H1 (cell line): ENCODE measurements around the gene CAPN10. TPM values are rescaled to one million over a fixed set of nuclear protein-coding genes. Genes with fewer than 3 reads are reported as not detected.

Experiments
- CHD1 ChIP-seq: IDR thresholded peaks from 2 replicates; pipeline ENCODE4 v1.6.1; 2012; ENCODE audit warnings: low read depth, low read length, improper control_type of control experiment
- SIN3A ChIP-seq, 2 experiments: IDR thresholded peaks in 1 of 2; conservative IDR thresholded peaks in 1 of 2; 2 replicates each; pipeline ENCODE4 v1.6.1; 2011 to 2012; ENCODE audit warnings: low read length in 2 of 2, improper control_type of control experiment in 1 of 2, low read depth in 1 of 2, mild to moderate bottlenecking in 1 of 2
- SUZ12 ChIP-seq: fragments of 200-600 bp; sonication (generic); IDR thresholded peaks from 2 replicates; pipeline ENCODE4 v1.6.1; 2012; ENCODE audit warnings: mild to moderate bottlenecking, inconsistent platforms, low read length, moderate library complexity, mixed read lengths
- polyA plus RNA-seq, 7 experiments: library from polyadenylated mRNA; depleted of rRNA in 3 of 7; stranded (reverse) in 5 of 7; unstranded in 2 of 7; fragments of >200 nt in 5 of 7; fragments of 200-250 nt in 2 of 7; gene quantifications; 1 replicate in 5 of 7; 2 replicates in 1 of 7; 4 replicates in 1 of 7; pipeline versions ENCODE4 v1.2.1 to v1.2.3, GENCODE V29; 2011 to 2013; ENCODE audit warnings: missing spikeins in 2 of 7, mixed read lengths in 2 of 7
- total RNA-seq: library from RNA; stranded (reverse); fragmentation: NEBNext Ultra II Directional; extraction: Animal tissue kit (Norgen Biotek cat#: 25700); gene quantifications from 2 replicates; pipeline ENCODE4 v1.2.1, GENCODE V29; 2021
- TF ChIP-seq, protein P1 (sequence below): IDR thresholded peaks from 2 replicates; pipeline ENCODE4 v1.6.1; 2012; ENCODE audit warnings: low read length, inconsistent platforms

CAPN10 gene
- total and polyA plus RNA-seq, 2 of the 8 experiments (the other 6 are each of a cell fraction or from before 2014, with no cell fraction given) = 30.7 to 39.8 TPM

DNA sequence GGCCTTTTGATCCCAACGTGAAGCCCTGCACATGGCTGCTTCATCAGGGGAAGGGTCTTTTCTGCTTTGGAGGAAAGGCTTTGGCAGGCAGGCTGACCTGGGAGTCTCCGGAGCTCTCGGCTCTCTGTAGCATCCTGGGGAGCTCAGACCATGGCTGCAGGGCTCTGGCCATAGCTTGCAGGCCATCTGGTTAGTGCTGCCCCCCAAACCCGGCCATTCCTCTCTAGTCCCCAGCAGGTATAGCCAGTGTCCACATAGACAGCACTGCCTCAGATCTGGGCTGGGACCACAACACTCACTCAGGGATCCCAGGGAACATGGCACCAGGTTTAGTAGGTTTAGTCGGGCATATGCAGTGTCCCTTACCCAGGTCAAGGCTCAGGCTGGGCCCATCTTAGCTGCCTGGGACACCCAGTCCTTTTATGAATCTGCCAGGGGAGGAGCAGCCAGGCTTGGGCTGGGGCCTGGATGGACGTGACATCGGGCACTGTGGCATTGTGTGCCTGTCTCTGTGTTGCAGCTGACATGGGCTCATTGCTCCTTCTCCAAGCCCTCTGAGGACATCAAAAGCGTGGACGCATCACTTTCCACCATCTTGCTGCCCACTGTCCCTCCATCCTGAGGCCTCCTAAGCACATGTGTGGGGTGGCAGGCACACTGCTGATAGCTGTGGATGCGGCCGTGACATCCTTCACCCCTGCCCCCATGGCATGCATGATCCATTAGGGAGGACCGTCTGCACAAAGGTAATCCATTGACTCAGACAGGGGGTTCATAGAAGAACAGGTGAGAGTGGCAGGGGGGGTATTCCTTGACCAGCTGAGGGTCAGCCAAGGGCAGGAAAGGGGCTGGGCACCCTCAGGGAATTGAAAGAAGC lies 19.6 kb downstream of the CAPN10 start (continued):
- no peak for TF ChIP-seq SIN3A (conservative IDR thresholded peaks at IDR 0.05 in 1 of 2, IDR thresholded peaks at IDR 0.05 in 1 of 2; ENCODE audit: low read depth in 1 of 2, low read length in 2 of 2)
- TF ChIP-seq, protein P1, sequence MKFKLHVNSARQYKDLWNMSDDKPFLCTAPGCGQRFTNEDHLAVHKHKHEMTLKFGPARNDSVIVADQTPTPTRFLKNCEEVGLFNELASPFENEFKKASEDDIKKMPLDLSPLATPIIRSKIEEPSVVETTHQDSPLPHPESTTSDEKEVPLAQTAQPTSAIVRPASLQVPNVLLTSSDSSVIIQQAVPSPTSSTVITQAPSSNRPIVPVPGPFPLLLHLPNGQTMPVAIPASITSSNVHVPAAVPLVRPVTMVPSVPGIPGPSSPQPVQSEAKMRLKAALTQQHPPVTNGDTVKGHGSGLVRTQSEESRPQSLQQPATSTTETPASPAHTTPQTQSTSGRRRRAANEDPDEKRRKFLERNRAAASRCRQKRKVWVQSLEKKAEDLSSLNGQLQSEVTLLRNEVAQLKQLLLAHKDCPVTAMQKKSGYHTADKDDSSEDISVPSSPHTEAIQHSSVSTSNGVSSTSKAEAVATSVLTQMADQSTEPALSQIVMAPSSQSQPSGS = no peak
- no peak for TF ChIP-seq CHD1
- TF ChIP-seq SUZ12 = no peak
